GM12801 (cell line): ENCODE results near the gene TOP3B.

Source experiments
- CTCF ChIP-seq: IDR thresholded peaks from one replicate; pipeline ENCODE4 v1.5.1; 2011; ENCODE audit warnings: control low read depth; ENCODE audit not compliant: insufficient read length; ENCODE audit errors: extremely low read depth

Gene TOP3B

GRCh38 chr22:22018825-22019658 lies 36.5 kb upstream of the TOP3B start:
- TF ChIP-seq CTCF: no peak

- TF ChIP-seq CTCF: no peak
Observed at GRCh38 chr22:22015631-22016030, 33.0 kb upstream of the TOP3B start.

GRCh38 chr22:22014285-22014659 lies 31.7 kb upstream of the TOP3B start:
- TF ChIP-seq CTCF: no peak

- no peak for TF ChIP-seq CTCF
Observed at GRCh38 chr22:22013559-22014284, 31.1 kb upstream of the TOP3B start.

DNA sequence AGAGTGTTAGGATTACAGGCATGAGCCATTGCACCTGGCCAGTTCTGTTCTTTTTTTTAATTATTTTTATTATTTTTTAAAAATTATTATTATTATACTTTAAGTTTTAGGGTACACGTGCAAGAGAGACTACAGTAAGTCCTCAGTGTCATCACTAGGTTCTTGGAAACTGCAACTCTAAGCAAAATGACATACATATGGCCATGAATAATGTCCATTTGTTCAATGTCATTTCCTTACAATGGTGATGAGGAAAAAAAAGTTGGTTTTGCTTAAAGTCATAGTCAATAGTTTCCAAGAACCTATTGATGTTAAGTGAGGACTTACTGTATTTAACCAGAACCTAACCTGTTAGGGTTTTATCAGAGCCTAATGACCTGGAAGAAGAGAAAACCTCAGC lies 29.4 kb upstream of the TOP3B start:
- no peak for TF ChIP-seq CTCF

- no peak for TF ChIP-seq CTCF
Observed at GRCh38 chr22:22010358-22010757, 27.8 kb upstream of the TOP3B start.

DNA sequence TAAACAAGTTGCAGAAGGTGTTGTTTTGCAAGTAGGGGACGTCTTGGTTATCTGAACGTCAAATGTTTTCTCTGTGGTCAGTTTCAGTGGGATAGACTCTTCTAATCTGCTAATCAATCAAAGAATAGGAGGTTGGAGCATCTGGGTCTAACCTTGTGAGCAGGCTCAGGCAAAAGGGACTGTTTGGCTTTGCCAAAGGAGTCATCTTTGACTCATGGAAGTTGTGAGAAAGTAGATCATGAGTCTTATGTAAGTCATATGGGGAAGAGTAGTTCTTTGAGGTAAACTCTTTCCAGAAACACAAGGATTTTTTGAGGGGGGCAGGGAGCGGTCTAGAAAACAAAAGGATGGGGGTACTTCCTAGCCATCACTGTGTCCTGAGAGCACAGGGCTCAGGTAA lies 27.1 kb upstream of the TOP3B start:
- no peak for TF ChIP-seq CTCF
